Stimulated activated CD8-positive, alpha-beta memory T cell treated with anti-CD3 and anti-CD28 coated beads, Interleukin-4, amount 100 ng/mL, for 1 hour (primary cell): ENCODE measurements around the gene RETREG1.

ENCODE experiments used
- DNase-seq, 2 donors: peaks; one replicate each; pipeline ENCODE4 v3.0.0-alpha.2; 2020; ENCODE audit warnings: low read depth in 2 of 2, low spot score in 1 of 2

RETREG1 gene

DNA sequence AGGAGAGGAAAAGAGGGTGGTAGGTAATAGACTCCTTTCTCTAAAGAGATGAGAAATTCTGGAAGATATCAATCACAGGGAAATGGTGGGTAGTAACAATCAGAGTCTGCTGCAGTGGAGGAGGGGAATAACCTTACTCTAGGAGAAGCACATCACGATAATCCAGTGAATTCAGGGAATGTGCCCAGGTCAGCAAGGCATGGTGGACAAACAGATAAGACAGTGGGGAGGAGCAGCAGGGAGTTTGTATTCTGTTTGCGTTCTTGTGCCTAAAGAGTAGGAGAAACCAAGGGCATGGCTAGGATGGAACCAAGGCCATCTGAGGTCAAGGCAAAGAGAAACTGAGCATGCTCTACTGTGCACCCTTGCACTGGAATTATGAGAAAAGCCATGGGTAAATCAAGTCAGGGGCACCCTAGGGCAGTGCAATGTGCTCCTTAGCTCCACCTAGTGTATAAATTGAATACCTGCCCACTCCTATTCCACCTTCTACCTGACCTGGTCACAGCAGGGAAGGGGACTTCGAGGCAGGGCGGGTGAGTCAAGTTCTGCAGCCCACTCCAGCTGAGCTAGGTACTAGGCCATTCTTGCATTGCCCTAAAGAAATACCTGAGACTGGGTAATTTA is 31.6 kb downstream of the RETREG1 start:
- DNase-seq: no peak

DNA sequence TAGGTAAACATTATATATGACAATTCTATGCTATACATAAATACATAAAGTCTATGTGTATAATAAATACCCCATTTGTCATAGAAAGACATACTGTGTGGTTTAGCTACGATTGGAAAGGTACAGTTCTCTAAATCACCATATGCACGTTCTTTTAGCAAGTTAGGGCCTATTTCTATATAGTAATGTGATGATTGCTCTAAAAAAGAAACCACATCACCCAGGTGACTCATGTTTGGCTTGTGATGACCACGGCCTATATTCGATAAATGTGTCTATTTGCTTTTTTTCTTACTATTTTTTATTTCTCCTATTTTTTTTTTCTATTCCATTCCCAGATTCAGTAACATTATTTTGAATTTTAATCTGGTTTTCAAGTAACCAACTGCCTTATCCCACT is 34.7 kb downstream of the RETREG1 start:
- DNase-seq: no peak

DNA sequence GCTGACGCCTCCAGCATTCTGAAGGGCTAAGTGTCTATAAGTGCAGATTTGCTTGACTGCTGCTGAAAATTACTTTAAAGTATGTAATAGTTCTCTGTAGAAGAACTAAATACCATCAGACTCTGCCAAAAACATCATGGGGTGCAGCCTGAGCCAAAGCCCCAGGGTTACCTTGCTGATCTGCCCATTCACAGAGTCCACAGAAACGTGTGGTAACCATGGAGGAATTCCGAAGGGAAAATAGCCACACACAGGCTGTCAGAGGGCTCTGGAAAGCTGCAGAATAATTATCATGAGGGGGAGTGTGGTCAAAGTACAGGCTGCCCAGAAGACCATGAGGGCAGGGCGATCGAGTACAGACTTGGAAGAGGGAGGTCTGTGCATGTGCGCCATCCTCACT is 36.4 kb downstream of the RETREG1 start:
- DNase-seq: no peak

DNA sequence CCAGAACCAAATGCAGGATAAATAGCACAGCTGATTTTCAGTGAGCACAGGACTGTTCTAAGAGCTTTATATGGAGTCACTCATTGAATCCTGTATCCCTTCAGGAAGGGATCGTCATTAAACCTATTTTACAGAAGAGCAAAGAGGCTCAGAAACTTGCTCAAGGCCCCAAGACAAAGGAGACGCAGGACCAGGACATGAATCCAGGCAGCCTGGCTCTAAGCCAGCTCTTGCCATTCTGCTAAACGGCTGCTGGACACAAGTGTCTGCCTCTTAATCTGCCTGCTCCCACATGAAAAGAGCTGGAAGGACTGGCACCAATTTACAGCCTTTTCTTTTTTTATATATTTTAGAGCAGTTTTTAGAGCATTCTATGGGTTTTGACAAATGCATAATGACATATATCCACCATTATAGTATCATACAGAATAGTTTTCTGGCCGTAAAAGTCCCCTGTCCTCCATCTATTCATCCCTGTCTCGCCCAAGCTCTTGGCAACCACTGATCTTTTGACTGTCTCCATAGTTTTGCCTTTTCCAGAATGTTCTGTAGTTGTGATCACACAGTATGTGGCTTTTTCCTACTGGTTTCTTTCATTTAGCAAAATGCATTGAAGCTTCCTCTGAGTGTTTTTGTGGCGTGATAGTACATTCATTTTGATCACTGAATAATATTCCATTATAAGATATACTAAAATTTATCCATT is 37.5 kb downstream of the RETREG1 start:
- DNase-seq: no peak

DNA sequence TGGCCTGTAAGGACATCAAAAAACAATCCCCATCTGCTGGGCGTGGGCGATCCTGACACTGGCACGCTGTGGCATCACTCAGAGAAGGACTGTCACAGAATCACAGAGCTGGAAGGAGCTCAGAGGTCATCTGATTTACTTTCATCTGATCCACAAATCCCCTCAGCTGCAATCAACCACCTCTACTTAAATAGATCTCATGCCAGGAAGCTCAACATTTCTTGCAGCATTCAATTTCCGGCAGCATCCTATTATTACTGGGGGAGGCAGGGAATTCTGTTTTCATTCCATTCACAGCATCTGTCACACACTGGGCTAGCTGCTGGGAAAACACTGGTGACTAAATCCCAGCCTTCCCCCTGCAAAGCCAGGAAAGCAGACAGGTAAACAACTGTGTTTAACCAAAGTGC is 38.3 kb downstream of the RETREG1 start:
- DNase-seq: no peak

DNA sequence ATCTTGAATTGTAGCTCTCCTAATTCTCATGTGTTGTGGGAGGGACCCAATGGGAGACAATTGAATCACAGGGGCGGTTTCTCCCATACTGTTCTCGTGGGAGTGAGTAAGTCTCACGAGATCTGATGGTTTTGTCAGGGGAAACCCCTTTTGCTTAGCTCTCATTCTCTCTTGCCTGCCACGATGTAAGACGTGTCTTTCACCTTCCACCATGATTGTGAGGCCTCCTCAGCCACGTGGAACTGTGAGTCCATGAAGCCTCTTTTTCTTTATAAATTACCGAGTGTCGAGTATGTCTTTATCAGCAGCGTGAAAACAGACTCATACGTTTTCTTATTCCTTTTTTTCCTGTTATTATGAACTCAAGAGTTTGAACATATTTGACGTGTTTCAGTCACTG is 39.1 kb downstream of the RETREG1 start:
- no peak for DNase-seq

DNA sequence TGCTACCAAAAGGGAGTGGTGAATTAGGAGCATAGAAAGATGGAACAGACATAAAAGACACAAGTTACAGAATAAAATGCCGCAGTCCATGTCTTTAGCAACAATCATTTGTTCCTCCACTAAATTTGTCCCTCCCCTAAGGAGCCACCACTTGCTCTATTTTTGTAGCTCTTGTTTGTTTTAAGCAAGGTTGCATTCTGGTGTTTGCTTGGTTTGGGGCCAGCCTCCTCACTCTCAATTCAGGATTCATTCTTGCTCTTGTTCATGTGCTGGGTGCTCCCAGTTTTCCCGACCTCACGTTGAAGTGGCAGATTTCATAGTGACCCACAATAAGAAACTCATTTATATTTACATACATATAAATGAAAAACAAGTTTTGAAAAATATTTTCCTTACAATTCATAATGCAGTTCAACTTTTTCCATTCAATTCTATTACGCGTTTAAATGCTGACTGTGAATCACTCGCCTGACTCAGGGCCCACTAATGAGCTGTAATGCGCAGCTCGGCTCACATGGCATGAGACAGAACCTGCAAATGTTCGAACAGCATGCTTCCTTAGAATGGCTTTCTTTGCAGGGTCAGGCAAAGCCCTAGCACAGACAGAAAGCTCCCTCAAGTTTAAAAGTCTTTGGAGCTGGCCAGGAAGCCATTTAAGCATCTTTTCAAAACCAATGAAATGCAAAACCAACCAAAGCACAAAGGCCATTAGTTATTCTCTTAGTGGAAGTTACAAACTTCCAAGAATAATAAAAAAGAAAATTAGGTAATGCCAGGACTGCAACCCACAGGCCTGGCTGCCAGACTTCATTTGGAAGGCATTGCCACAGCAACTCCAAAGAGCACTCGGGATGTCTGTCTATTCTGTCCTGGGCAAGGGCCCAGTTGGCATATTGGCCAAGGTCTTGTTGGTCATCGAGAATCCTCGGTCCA is 41.7 kb downstream of the RETREG1 start:
- DNase-seq: no peak

DNA sequence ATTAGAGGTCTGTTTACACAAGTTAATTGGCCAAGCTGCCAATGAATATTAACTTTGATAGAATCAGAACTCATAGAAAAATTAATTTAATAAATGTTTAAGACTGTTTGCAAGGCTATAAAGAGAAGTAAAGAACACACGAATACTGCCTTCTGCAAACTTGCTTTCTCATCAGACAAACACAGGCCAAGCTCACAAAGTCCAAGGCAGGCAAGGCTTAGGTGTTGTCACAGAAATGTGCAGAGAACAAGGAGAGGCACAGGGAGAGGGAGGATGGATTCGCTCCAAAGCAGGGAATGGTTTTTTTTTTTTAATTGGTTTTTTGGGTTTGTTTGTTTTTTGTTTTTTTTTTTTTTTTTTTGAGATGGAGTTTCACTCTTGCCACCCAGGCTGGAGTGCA is 43.4 kb downstream of the RETREG1 start:
- no peak for DNase-seq

DNA sequence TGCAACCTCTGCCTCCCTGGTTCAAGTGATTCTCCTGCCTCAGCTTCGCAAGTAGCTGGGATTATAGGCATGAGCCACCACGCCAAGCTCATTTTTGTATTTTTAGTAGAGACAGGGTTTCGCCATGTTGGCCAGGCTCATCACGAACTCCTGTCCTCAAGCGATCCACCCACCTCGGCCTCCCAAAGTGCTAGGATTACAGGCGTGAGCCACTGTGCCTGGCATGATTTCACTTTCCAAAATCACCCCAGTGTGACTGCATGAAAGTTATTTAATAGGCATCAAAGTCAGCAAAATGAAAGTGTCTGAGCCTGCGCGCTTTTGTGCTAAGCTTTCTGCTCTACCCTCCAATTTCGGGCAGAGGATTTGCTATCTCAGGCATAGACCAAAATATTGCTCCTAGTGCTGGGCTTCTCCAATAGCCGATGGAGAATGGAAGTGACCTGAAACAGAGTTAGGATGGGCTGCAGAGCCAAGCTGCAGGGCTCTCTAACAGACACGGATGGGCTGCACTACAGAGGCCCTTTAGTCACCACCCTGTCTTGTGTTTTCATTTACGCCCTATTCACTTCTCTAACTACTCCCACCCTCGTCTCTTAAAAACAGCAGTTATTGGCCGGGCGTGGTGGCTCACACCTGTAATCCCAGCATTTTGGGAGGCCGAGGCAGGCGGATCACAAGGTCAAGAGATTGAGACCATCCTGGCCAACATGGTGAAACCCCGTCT is 44.3 kb downstream of the RETREG1 start:
- no peak for DNase-seq

DNA sequence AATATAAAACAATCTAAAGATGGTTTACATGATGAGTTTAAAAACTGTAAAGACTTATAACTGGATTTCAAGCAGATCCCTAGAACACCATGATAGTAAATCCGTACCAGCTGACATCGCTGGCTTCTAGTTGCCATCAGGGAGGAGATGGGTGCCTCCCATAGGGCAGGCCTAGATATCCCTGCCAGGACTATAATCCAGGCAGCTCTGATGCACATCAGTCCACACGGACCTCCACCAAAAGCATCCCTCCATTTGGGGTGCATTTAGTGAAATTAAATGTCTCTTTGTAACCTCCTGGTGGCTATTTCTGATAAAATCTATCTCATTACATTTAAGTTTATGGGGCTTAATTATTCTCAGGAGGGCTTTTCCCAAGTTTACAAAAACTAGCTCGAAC is 45.8 kb downstream of the RETREG1 start:
- DNase-seq: no peak

DNA sequence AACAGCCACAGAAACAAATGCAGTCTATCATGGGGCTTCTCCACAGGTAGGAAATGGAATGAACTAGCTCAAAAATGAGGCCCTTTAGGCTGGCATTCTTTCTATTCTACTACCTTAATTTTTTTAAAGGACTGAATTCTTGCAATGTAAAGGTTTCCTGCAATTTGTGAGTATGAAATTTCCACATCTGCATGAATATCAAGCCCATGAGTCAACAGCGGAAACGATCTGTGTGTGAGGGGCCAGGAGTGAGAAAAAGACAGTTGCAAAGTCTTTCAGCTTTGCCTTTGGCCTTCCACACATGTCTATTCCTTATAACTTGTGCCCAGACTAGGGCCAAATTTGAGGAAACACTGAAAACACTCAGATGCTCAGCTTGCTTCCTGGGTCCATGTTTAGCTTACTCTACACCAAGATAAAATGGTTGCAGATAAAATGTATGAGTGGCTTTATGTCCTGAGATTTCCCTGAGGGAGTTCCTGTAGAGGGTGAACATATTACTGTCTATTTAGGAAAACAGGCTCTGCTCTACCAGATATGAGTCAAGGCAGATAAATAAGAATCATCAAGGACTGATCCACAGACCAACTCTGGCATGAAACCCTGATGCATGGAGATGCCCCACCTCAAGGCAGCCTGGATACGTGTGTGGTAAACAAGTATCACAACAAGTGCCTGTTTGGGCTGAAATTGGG is 46.5 kb downstream of the RETREG1 start:
- DNase-seq: no peak

DNA sequence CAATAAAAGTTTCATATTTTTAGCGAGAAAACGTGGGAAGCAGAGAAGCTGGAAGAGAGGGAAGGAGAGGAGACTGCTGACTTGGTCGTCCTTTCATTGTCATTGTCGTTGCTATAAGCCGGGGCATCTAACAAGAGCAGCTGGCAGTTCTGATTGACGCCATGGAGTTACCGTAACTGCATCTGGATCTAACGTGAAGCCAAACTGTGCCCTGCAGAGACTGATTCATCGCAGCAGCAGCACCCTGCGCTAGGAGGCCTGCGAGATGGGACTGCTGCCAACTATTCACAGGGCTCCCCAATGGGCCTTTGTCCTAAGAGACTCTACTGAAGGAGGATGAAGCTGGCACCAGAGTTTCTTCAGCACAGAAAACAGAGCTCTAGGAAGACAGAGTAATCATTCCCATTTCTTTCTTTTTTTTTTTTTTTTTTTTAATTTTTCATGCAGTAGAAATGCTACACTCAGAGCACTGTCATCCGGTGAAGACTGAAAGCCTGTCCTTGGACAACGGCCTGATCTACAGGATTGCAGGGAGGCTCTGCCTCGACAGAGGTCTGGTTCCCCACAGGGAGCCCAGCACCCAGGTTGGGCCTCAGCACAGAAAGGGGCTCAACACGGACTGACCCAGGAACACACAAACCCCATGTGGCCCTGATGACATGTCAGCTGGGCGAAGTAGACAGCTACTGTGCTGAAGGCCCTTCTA is 47.8 kb downstream of the RETREG1 start:
- no peak for DNase-seq

DNA sequence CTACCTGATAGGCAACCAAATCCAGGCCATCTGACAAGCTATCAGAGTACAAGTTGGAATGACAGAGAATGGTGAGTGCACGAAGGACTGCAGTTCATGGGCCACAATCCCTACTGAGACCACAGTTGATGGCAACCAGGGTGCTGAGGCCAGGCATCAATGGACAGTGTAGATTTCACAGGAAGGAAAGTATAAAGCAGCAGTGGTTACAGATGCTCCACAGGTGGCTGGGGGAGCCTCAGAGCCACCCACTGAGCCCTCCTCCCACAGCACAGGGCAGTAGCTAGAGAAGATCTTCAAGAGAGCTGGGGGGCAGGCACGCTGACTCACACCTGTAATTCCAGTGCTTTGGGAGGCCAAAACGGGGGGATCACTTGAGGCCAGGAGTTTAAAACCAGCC is 49.4 kb downstream of the RETREG1 start:
- DNase-seq: no peak

DNA sequence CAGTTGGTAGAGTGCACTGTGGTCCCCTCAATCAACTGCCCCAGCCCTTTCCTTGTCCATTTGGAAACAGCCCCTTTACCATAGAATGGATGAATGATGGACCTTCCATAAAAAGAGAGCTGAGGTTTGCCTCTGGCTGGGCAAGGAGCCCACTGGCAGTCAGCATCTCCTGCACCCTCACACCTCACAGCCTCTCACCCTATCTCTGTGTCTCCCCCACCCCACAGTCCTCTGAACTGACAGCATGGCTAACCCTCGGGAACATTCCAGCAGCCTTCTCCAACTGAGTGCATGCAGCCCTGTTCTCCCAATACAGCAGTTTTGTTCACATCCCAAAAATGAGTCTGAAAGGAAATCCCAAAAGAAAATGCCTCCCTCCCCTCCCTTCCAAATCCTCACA is 51.7 kb downstream of the RETREG1 start:
- DNase-seq: no peak

DNA sequence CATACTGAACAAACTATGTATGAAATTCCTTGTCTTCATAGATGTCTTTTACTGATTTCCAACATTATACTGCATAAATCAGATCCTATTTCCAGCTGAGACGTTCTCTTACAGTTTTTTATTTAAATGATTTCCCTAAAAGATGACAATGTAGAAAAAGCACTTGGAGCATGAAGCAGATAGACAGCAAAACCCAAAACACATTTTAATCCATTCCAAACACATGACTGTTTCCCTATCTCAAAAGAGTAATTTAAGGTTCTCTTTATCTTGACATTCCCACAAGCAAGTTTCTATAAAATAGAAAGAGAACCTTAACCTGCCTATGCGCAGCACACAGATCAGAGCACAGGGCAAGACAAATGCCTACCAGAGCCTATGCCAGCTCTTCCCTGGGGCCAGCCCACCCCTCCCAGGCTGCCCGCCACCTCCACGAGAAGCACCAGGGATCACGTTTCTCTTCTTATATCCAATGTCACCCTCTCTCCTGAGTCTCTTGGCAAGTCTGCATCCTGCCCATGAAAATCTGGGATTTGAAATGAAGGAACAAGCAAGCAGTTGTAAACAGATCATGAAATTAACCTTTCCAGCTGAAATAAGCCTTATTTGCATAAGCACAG is 52.4 kb downstream of the RETREG1 start:
- no peak for DNase-seq

DNA sequence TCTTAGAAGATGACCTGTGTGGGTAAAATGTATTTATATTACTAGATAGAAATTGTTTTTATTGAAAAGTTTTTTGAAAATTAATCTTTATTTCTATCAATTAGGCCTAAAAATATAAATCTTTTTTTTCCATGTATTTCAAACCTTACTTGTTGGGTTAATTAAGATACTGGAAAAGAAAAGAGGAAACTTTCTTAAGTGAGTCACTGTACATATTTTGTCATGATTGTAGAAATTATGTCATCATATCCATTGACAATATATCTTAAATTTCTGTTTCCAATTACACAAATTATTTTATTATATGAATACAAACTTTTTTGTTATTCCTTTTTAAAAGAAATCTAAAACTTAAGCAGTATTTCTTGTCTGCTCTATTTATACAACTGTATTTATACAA is 53.1 kb downstream of the RETREG1 start:
- no peak for DNase-seq

DNA sequence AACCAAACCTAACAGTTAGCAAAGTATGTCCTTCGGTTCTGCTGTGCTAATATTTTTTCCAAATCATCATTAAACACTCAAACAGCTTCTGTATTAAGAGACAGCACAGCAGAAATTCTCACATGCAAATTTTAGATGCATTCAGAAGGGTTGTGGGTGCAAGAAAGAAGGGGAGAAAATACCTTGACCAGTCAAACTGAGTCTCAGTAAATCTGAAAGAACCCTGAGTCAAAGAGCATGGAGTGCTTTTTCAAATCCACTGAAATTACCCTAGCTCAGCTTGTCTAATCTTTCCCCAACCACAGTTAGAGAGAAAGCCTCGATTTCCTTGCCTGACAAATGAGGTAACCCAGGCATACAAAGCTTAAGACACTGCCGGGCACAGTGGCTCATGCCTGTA is 55.1 kb downstream of the RETREG1 start:
- no peak for DNase-seq

DNA sequence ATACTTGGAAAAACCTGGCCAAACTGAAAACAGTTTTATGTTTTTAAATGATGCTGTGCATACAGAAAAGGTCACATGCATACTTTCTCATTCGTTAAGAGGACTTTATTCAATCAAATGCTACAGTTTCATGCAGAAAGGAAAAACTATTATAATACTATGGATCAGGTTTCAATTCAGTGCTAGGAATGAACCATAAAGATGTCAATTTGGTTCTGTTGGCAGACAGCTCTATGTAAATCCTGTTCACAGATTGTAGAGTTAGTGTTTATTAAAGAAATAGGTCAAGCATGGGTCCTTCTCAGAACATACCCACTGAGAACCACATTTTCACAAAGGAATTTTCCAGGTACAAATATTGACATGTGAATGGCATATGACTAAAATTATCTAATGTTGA is 57.1 kb downstream of the RETREG1 start:
- DNase-seq: no peak

DNA sequence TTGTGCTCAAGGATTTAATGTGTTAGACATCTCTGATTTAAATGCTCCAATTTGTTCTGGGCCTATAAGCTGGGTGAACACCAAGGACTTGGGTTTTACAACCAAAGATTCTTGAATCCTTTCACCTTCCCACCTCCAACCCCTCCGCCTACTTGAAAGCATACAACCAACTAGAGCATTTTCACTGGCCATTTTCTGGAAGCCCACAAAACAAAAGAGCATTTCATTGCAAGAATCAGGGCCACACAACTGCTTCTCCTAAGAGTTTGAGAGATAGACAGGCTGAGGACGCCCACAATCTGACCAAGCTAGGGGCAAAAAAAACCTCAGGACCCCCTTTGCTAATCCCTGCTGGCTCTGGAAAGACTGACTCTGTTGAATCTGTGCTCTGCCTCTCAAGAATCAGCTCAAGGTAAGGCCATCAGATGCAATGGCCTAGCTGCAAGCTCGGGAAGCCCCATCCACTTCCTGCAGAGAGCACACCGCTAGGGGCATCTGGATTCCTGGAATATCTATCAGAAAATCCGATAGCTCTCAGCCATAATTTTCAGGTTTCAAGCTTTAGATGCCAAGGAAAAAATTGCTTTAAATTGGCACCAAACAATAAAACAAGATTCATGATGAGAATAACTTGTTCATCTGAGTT is 57.7 kb downstream of the RETREG1 start:
- no peak for DNase-seq
